Measurements from ENCODE around the gene GPR78.

GRCh38 chr4:8544282-8544681 lies 35.9 kb upstream of the GPR78 start:
- TF ChIP-seq CTCF (tag by site-specific recombination; IDR thresholded peaks at IDR 0.05) = no peak
- no peak for TF ChIP-seq ZNF274 (IDR thresholded peaks at IDR 0.05; ENCODE audit: low read length)
- TF ChIP-seq ZNF274 (tag by site-specific recombination; IDR thresholded peaks at IDR 0.05; ENCODE audit: borderline replicate concordance) = no peak
- TF ChIP-seq SP3 (tag by site-specific recombination; IDR thresholded peaks at IDR 0.05) = no peak

All from HEK293 (cell line).